KMS-11 (cell line): Measurements from ENCODE around the gene FUT9.
A peak's percentile ranks its signal among the peaks of the same experiment; 100 is the strongest.

Experiments used
- H2AFZ ChIP-seq: fragments of 200-600 bp; sonication (generic); 2 replicates; pipeline ENCODE4 v1.6.1; 2016; ENCODE audit warnings: antibody characterized with exemption, mixed run types, low read depth
- H3K27ac ChIP-seq: fragments of 200-600 bp; sonication (generic); 2 replicates; pipeline ENCODE4 v1.6.1; 2016; ENCODE audit warnings: mild to moderate bottlenecking, mixed run types
- H3K27me3 ChIP-seq: fragments of 200-600 bp; sonication (generic); 2 replicates; pipeline ENCODE4 v1.6.1; 2017; ENCODE audit warnings: mild to moderate bottlenecking, low read depth, mixed run types, moderate library complexity; ENCODE audit not compliant: insufficient read depth
- H3K36me3 ChIP-seq: fragments of 200-600 bp; sonication (generic); 2 replicates; pipeline ENCODE4 v1.6.1; 2017; ENCODE audit warnings: mild to moderate bottlenecking, mixed run types; ENCODE audit not compliant: insufficient read depth
- H3K4me1 ChIP-seq: fragments of 200-600 bp; sonication (generic); 2 replicates; pipeline ENCODE4 v1.6.1; 2016; ENCODE audit warnings: mild to moderate bottlenecking, low read depth, mixed run types; ENCODE audit not compliant: poor library complexity, severe bottlenecking
- H3K4me2 ChIP-seq: fragments of 200-600 bp; sonication (generic); 2 replicates; pipeline ENCODE4 v1.7.0; 2016; ENCODE audit warnings: mild to moderate bottlenecking, mixed run types
- H3K4me3 ChIP-seq: fragments of 200-600 bp; sonication (generic); IDR thresholded peaks from 2 replicates; pipeline ENCODE4 v1.6.1; 2017; ENCODE audit warnings: low read depth, low read length, mixed read lengths; ENCODE audit not compliant: insufficient read depth
- H3K79me2 ChIP-seq: fragments of 200-600 bp; sonication (generic); 2 replicates; pipeline ENCODE4 v1.6.1; 2016; ENCODE audit warnings: low read depth, mixed run types; ENCODE audit not compliant: insufficient read depth
- H3K9ac ChIP-seq: fragments of 200-600 bp; sonication (generic); 2 replicates; pipeline ENCODE4 v1.6.1; 2016; ENCODE audit warnings: mild to moderate bottlenecking, mixed run types
- H4K20me1 ChIP-seq: fragments of 200-600 bp; sonication (generic); 2 replicates; pipeline ENCODE4 v1.6.1; 2016; ENCODE audit warnings: mild to moderate bottlenecking, mixed run types; ENCODE audit not compliant: insufficient read depth
- TF ChIP-seq, protein P1 (sequence below): fragments of 200-600 bp; sonication (generic); conservative IDR thresholded peaks from 2 replicates; pipeline ENCODE4 v1.6.1; 2017; ENCODE audit warnings: low read depth, mild to moderate bottlenecking, antibody characterized with exemption, low read length, moderate library complexity, mixed read lengths

Gene FUT9

GRCh38 chr6:96157018-96157565, 141.3 kb downstream of the FUT9 start:
- peak overlapping the region; percentile 38 for H2AFZ ChIP-seq
- no peaks in the 10 kb centered on the region for H3K27me3 ChIP-seq
- H3K4me1 ChIP-seq: peaks cover 18% of the 10 kb centered on the region
- no peaks in the 10 kb centered on the region for H3K79me2 ChIP-seq
- peak overlapping the region; percentile 33; the same call in 1 of the 2 replicates for H3K27ac ChIP-seq
- TF ChIP-seq, protein P1, sequence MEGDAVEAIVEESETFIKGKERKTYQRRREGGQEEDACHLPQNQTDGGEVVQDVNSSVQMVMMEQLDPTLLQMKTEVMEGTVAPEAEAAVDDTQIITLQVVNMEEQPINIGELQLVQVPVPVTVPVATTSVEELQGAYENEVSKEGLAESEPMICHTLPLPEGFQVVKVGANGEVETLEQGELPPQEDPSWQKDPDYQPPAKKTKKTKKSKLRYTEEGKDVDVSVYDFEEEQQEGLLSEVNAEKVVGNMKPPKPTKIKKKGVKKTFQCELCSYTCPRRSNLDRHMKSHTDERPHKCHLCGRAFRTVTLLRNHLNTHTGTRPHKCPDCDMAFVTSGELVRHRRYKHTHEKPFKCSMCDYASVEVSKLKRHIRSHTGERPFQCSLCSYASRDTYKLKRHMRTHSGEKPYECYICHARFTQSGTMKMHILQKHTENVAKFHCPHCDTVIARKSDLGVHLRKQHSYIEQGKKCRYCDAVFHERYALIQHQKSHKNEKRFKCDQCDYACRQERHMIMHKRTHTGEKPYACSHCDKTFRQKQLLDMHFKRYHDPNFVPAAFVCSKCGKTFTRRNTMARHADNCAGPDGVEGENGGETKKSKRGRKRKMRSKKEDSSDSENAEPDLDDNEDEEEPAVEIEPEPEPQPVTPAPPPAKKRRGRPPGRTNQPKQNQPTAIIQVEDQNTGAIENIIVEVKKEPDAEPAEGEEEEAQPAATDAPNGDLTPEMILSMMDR: no peak
- H3K36me3 ChIP-seq: no peaks in the 10 kb centered on the region
- H3K9ac ChIP-seq: peak overlapping the region; percentile 25; the same call in 1 of the 2 replicates
- H4K20me1 ChIP-seq: no peaks in the 10 kb centered on the region
- no peak overlapping the region for H3K4me3 ChIP-seq
- peak overlapping the region; percentile 91 for H3K4me2 ChIP-seq

GRCh38 chr6:96162711-96163120, 146.9 kb downstream of the FUT9 start:
- Histone ChIP-seq H3K27ac (no peak overlapping the region), H3K79me2 (no peaks in the 10 kb centered on the region), H3K27me3 (no peaks in the 10 kb centered on the region), H3K9ac (no peak overlapping the region), H2AFZ (no peak overlapping the region), H3K4me3 (no peak overlapping the region), H3K36me3 (no peaks in the 10 kb centered on the region), H4K20me1 (no peaks in the 10 kb centered on the region), H3K4me1 (peaks cover 4% of the 10 kb centered on the region), H3K4me2 (no peak overlapping the region)
- TF ChIP-seq, protein P1: no peak

GRCh38 chr6:96164802-96165201, 149.0 kb downstream of the FUT9 start:
- H3K9ac ChIP-seq: no peak overlapping the region
- no peak overlapping the region for H3K4me3 ChIP-seq
- H3K4me2 ChIP-seq: no peak overlapping the region
- H3K4me1 ChIP-seq: no peaks in the 10 kb centered on the region
- H3K27me3 ChIP-seq: no peaks in the 10 kb centered on the region
- no peaks in the 10 kb centered on the region for H3K79me2 ChIP-seq
- TF ChIP-seq, protein P1: no peak
- H2AFZ ChIP-seq: no peak overlapping the region
- H4K20me1 ChIP-seq: no peaks in the 10 kb centered on the region
- H3K36me3 ChIP-seq: no peaks in the 10 kb centered on the region
- H3K27ac ChIP-seq: no peak overlapping the region

DNA sequence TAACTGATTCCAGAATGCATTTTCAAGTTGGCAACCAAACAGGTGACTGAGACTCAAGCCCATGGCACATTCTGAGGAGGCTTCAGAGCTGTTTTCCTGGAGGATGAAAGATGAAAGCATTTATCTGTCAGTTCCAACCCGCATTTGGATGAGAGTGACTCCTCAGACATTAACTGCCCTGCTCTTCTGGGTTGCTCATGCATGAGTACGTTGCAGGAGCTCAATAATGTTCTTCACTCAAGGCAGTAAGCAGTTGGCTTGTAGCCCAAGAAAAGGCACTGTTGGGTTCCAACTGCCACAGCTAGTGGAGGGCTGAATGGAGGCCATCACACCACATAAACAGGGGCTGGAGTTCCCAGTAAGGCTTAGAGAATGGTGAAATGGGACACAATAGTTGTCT, 155.3 kb downstream of the FUT9 start:
- Histone ChIP-seq H3K27me3 (no peaks in the 10 kb centered on the region), H3K4me1 (no peaks in the 10 kb centered on the region), H3K9ac (no peak overlapping the region), H3K27ac (no peak overlapping the region), H2AFZ (no peak overlapping the region), H3K79me2 (no peaks in the 10 kb centered on the region), H4K20me1 (no peaks in the 10 kb centered on the region), H3K4me2 (no peak overlapping the region), H3K4me3 (no peak overlapping the region), H3K36me3 (no peaks in the 10 kb centered on the region)
- TF ChIP-seq, protein P1: no peak
